ENCODE results near the gene HTR3B.

The HTR3B gene

DNA sequence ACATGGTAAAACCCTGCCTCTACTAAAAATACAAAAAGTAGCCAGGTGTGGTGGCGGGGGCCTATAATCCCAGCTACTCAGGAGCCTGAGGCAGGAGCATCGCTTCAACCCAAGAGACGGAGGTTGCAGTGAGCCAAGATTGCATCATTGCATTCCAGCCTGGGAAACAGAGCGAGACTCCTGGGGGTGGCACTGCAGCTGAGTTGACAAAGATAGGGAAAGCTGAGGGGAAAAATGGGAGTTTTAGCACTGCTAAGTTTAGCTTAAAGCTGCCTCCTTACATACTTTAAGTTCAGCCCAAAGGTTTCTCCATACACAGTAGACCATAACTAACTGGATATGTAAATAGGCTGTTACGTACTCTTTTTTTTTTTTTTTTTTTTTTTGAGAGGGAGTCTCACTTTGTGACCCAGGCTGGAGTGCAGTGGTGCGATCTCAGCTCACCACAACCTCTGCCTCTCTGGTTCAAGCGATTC is 20.2 kb upstream of the HTR3B start:
- Histone ChIP-seq H3K4me2 (ENCODE audit: insufficient read depth, low read length, poor library complexity, severe bottlenecking) (no peak overlapping the region), H3K4me3 (ENCODE audit: low read length in 2 of 2) (no peak overlapping the region), H2BK12ac (ENCODE audit: low read length) (no peak overlapping the region), H3K4ac (ENCODE audit: low read length) (no peak overlapping the region), H3K9ac (ENCODE audit: low read depth, low read length, poor library complexity) (no peak overlapping the region), H2AFZ (ENCODE audit: low read length) (peak overlapping the region; percentile 61), H3K18ac (ENCODE audit: low read length) (no peak overlapping the region), H3K27ac (replicated peaks; ENCODE audit: low read length) (no peak overlapping the region), H2AK5ac (ENCODE audit: low read depth, low read length) (no peak overlapping the region), H3K27me3 (ENCODE audit: control insufficient read depth in 3 of 3, insufficient read depth in 3 of 3, low read depth in 1 of 3, low read length in 3 of 3) (no peaks in the 10 kb centered on the region), H3K36me3 (replicated peaks in 1 of 2; ENCODE audit: control insufficient read depth in 2 of 2, insufficient read depth in 2 of 2, low read length in 2 of 2) (no peaks in the 10 kb centered on the region), H3K79me1 (ENCODE audit: low read depth, low read length) (no peaks in the 10 kb centered on the region), H4K91ac (ENCODE audit: low read depth, low read length, poor library complexity) (no peak overlapping the region), H2BK5ac (ENCODE audit: low read length) (no peak overlapping the region), H4K8ac (ENCODE audit: low read depth, low read length) (no peak overlapping the region), H3K14ac (ENCODE audit: low read length) (no peak overlapping the region), H3K4me1 (ENCODE audit: control insufficient read depth in 2 of 2, insufficient read depth in 1 of 2, low read depth in 1 of 2, low read length in 2 of 2) (no peaks in the 10 kb centered on the region), H2BK120ac (ENCODE audit: low read depth, low read length) (no peak overlapping the region), H3K23ac (ENCODE audit: low read depth, low read length, poor library complexity) (no peak overlapping the region), H2BK15ac (ENCODE audit: low read length) (no peak overlapping the region), H3K9me3 (replicated peaks in 1 of 2; ENCODE audit: control insufficient read depth in 2 of 2, insufficient read depth in 1 of 2, low read depth in 1 of 2, low read length in 2 of 2) (no peaks in the 10 kb centered on the region)
- WGBS, 2 donors (ENCODE audit: extremely low coverage in 2 of 2, insufficient read length in 2 of 2, insufficient replicate concordance in 1 of 2), result no CpG with 5 or more reads among the region's 7 CpGs
- DNase-seq (ENCODE audit: low spot score), result no peak

DNA sequence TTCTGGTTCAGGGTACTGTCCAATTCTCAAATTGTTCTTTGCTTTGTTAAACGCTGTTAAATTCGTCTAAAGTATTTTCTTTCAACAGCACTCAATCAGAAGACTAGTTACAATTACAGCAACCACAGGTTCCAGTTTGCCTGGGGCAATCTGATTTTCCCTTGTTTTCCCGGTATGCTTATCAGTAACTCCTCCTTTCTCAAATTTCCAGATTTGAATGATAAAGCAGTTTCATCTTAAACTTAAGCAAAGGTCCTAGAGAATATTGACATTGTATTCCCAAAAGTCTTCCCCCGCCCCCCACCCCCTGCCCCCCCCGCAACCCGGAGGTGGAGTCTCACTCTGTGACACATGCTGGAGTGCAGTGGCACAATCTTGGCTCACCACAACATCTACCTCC is 18.7 kb upstream of the HTR3B start:
- no peak overlapping the region for H3K4me2 ChIP-seq (ENCODE audit: insufficient read depth, low read length, poor library complexity, severe bottlenecking)
- H3K9ac ChIP-seq (ENCODE audit: low read depth, low read length, poor library complexity), result no peak overlapping the region
- H3K18ac ChIP-seq (ENCODE audit: low read length), result no peak overlapping the region
- no peaks in the 10 kb centered on the region for H3K9me3 ChIP-seq (replicated peaks in 1 of 2; ENCODE audit: control insufficient read depth in 2 of 2, insufficient read depth in 1 of 2, low read depth in 1 of 2, low read length in 2 of 2)
- H3K79me1 ChIP-seq (ENCODE audit: low read depth, low read length), result no peaks in the 10 kb centered on the region
- H3K14ac ChIP-seq (ENCODE audit: low read length), result no peak overlapping the region
- no peak overlapping the region for H3K4ac ChIP-seq (ENCODE audit: low read length)
- H2BK5ac ChIP-seq (ENCODE audit: low read length), result no peak overlapping the region
- no peaks in the 10 kb centered on the region for H3K36me3 ChIP-seq (replicated peaks in 1 of 2; ENCODE audit: control insufficient read depth in 2 of 2, insufficient read depth in 2 of 2, low read length in 2 of 2)
- no CpG with 5 or more reads among the region's 6 CpGs for WGBS, 2 donors (ENCODE audit: extremely low coverage in 2 of 2, insufficient read length in 2 of 2, insufficient replicate concordance in 1 of 2)
- no peak overlapping the region for H2AFZ ChIP-seq (ENCODE audit: low read length)
- no peak overlapping the region for H2BK15ac ChIP-seq (ENCODE audit: low read length)
- no peak overlapping the region for H2AK5ac ChIP-seq (ENCODE audit: low read depth, low read length)
- H4K8ac ChIP-seq (ENCODE audit: low read depth, low read length), result no peak overlapping the region
- no peak overlapping the region for H3K23ac ChIP-seq (ENCODE audit: low read depth, low read length, poor library complexity)
- no peaks in the 10 kb centered on the region for H3K4me1 ChIP-seq (ENCODE audit: control insufficient read depth in 2 of 2, insufficient read depth in 1 of 2, low read depth in 1 of 2, low read length in 2 of 2)
- H3K27ac ChIP-seq (replicated peaks; ENCODE audit: low read length), result no peak overlapping the region
- H3K4me3 ChIP-seq (ENCODE audit: low read length in 2 of 2), result no peak overlapping the region
- H2BK120ac ChIP-seq (ENCODE audit: low read depth, low read length), result no peak overlapping the region
- no peak overlapping the region for H2BK12ac ChIP-seq (ENCODE audit: low read length)
- no peak for DNase-seq (ENCODE audit: low spot score)
- no peaks in the 10 kb centered on the region for H3K27me3 ChIP-seq (ENCODE audit: control insufficient read depth in 3 of 3, insufficient read depth in 3 of 3, low read depth in 1 of 3, low read length in 3 of 3)
- no peak overlapping the region for H4K91ac ChIP-seq (ENCODE audit: low read depth, low read length, poor library complexity)

DNA sequence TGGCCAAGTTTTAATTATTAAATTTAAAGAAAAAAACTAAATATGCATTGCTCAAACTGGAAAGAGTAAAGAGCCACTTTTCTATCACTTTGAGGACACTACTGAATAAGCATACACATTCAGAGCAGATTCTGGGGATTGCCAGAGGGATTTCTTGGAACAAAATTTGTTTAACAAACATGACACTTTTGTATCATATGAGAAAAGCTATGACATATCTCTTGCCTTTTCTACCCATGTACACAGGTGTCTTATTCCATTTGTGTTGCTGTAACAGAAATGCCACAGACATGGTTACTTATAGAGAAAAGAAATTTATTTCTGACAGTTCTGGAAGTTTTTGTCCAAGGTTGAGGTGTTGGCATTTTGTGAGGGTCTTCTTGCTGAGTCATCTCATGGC is 15.7 kb upstream of the HTR3B start:
- Histone ChIP-seq H2AK5ac (ENCODE audit: low read depth, low read length) (no peak overlapping the region), H3K14ac (ENCODE audit: low read length) (no peak overlapping the region), H2AFZ (ENCODE audit: low read length) (no peak overlapping the region), H3K9me3 (replicated peaks in 1 of 2; ENCODE audit: control insufficient read depth in 2 of 2, insufficient read depth in 1 of 2, low read depth in 1 of 2, low read length in 2 of 2) (no peaks in the 10 kb centered on the region), H2BK120ac (ENCODE audit: low read depth, low read length) (no peak overlapping the region), H3K79me1 (ENCODE audit: low read depth, low read length) (no peaks in the 10 kb centered on the region), H2BK15ac (ENCODE audit: low read length) (no peak overlapping the region), H3K4me1 (ENCODE audit: control insufficient read depth in 2 of 2, insufficient read depth in 1 of 2, low read depth in 1 of 2, low read length in 2 of 2) (no peaks in the 10 kb centered on the region), H4K8ac (ENCODE audit: low read depth, low read length) (no peak overlapping the region), H2BK5ac (ENCODE audit: low read length) (no peak overlapping the region), H4K91ac (ENCODE audit: low read depth, low read length, poor library complexity) (no peak overlapping the region), H3K9ac (ENCODE audit: low read depth, low read length, poor library complexity) (no peak overlapping the region), H3K27ac (replicated peaks; ENCODE audit: low read length) (no peak overlapping the region), H3K23ac (ENCODE audit: low read depth, low read length, poor library complexity) (no peak overlapping the region), H3K4me3 (ENCODE audit: low read length in 2 of 2) (no peak overlapping the region), H3K27me3 (ENCODE audit: control insufficient read depth in 3 of 3, insufficient read depth in 3 of 3, low read depth in 1 of 3, low read length in 3 of 3) (no peaks in the 10 kb centered on the region), H3K18ac (ENCODE audit: low read length) (no peak overlapping the region), H3K36me3 (replicated peaks in 1 of 2; ENCODE audit: control insufficient read depth in 2 of 2, insufficient read depth in 2 of 2, low read length in 2 of 2) (no peaks in the 10 kb centered on the region), H3K4ac (ENCODE audit: low read length) (no peak overlapping the region), H3K4me2 (ENCODE audit: insufficient read depth, low read length, poor library complexity, severe bottlenecking) (no peak overlapping the region), H2BK12ac (ENCODE audit: low read length) (no peak overlapping the region)
- DNase-seq (ENCODE audit: low spot score), result no peak

DNA sequence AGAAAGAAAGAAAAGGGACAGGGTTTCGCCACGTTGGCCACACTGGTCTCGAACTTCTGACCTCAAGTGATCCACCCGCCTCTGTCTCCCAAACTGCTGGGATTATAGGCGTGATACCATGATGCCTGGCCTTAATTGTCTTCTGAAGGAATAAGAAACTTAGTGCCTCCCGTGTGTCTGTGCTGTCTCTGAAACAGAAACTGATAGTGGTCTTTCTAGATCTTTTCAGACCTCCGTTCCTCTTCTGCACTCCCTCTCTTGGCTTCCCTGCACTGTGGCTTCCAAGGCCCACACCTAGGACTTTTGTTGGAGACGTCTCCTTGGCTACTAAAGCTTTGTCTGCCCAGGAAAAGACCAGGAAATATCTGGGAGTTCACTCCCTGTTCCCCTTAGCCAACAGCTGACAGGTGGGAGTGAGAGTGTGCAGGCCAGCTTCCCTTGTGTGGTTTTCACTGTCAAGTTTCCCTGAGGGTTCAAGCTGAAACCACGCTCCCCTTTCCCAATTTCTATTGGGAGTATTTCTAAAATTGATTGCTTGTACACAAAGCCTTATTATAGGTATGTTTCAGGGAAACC is 10.1 kb upstream of the HTR3B start:
- H3K79me1 ChIP-seq (ENCODE audit: low read depth, low read length), result no peaks in the 10 kb centered on the region
- no peak overlapping the region for H2BK15ac ChIP-seq (ENCODE audit: low read length)
- H4K8ac ChIP-seq (ENCODE audit: low read depth, low read length), result no peak overlapping the region
- no peak overlapping the region for H2BK120ac ChIP-seq (ENCODE audit: low read depth, low read length)
- H3K27me3 ChIP-seq (ENCODE audit: control insufficient read depth in 3 of 3, insufficient read depth in 3 of 3, low read depth in 1 of 3, low read length in 3 of 3), result peaks cover 0 to 4% (median 0%) of the 10 kb centered on the region in 3 experiments
- H3K18ac ChIP-seq (ENCODE audit: low read length), result no peak overlapping the region
- no peak overlapping the region for H2AK5ac ChIP-seq (ENCODE audit: low read depth, low read length)
- no peak overlapping the region for H3K27ac ChIP-seq (replicated peaks; ENCODE audit: low read length)
- H4K91ac ChIP-seq (ENCODE audit: low read depth, low read length, poor library complexity), result no peak overlapping the region
- peaks cover 0 to 3% of the 10 kb centered on the region in 2 donors for H3K4me1 ChIP-seq (ENCODE audit: control insufficient read depth in 2 of 2, insufficient read depth in 1 of 2, low read depth in 1 of 2, low read length in 2 of 2)
- DNase-seq (ENCODE audit: low spot score), result no peak
- no peak overlapping the region for H3K23ac ChIP-seq (ENCODE audit: low read depth, low read length, poor library complexity)
- no peak overlapping the region for H3K4ac ChIP-seq (ENCODE audit: low read length)
- no peaks in the 10 kb centered on the region for H3K36me3 ChIP-seq (replicated peaks in 1 of 2; ENCODE audit: control insufficient read depth in 2 of 2, insufficient read depth in 2 of 2, low read length in 2 of 2)
- no peak overlapping the region for H3K9ac ChIP-seq (ENCODE audit: low read depth, low read length, poor library complexity)
- no peak overlapping the region for H2BK5ac ChIP-seq (ENCODE audit: low read length)
- H3K14ac ChIP-seq (ENCODE audit: low read length), result no peak overlapping the region
- no peak overlapping the region for H2AFZ ChIP-seq (ENCODE audit: low read length)
- H3K9me3 ChIP-seq (replicated peaks in 1 of 2; ENCODE audit: control insufficient read depth in 2 of 2, insufficient read depth in 1 of 2, low read depth in 1 of 2, low read length in 2 of 2), result no peaks in the 10 kb centered on the region
- WGBS, 2 donors (ENCODE audit: extremely low coverage in 2 of 2, insufficient read length in 2 of 2, insufficient replicate concordance in 1 of 2), result no CpG with 5 or more reads among the region's 9 CpGs
- no peak overlapping the region for H2BK12ac ChIP-seq (ENCODE audit: low read length)
- no peak overlapping the region for H3K4me2 ChIP-seq (ENCODE audit: insufficient read depth, low read length, poor library complexity, severe bottlenecking)
- H3K4me3 ChIP-seq (ENCODE audit: low read length in 2 of 2), result no peak overlapping the region
